ENCODE results near the gene TNS1.

DNA sequence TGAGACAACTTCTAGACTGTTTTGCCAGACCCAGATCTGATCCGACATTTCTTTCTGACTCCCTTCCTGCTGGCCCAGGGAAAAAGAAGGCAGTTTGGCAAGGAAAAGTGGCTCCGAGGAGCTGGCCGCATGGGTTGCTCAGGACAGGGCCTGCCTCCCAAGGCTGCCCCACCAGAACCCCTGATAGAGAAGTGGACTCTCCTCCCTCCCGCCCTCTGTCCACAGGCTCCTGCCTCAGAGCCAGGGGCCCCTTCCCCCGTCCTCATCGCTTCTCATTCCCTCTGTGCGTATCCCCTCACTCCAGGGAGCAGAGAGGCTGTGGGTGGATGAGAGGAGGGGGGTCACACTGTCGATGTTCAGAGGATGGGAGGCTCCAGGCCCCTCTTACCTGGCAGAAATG lies 110.2 kb downstream of the TNS1 start:
- no peak for TF ChIP-seq SIN3A (IDR thresholded peaks at IDR 0.05; ENCODE audit: low read depth)
- no peak for TF ChIP-seq POLR2AphosphoS5 (IDR thresholded peaks at IDR 0.05; ENCODE audit: low read depth, low read length)
- TF ChIP-seq, protein P1, sequence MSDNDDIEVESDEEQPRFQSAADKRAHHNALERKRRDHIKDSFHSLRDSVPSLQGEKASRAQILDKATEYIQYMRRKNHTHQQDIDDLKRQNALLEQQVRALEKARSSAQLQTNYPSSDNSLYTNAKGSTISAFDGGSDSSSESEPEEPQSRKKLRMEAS (IDR thresholded peaks at IDR 0.05), result no peak
- TF ChIP-seq TCF7L2 (IDR thresholded peaks at IDR 0.05; ENCODE audit: borderline replicate concordance, extremely low read depth, insufficient read depth, insufficient read length), result no peak
- TF ChIP-seq, protein P2, sequence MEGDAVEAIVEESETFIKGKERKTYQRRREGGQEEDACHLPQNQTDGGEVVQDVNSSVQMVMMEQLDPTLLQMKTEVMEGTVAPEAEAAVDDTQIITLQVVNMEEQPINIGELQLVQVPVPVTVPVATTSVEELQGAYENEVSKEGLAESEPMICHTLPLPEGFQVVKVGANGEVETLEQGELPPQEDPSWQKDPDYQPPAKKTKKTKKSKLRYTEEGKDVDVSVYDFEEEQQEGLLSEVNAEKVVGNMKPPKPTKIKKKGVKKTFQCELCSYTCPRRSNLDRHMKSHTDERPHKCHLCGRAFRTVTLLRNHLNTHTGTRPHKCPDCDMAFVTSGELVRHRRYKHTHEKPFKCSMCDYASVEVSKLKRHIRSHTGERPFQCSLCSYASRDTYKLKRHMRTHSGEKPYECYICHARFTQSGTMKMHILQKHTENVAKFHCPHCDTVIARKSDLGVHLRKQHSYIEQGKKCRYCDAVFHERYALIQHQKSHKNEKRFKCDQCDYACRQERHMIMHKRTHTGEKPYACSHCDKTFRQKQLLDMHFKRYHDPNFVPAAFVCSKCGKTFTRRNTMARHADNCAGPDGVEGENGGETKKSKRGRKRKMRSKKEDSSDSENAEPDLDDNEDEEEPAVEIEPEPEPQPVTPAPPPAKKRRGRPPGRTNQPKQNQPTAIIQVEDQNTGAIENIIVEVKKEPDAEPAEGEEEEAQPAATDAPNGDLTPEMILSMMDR (IDR thresholded peaks at IDR 0.05 in 2 of 3, conservative IDR thresholded peaks at IDR 0.05 in 1 of 3; ENCODE audit: borderline replicate concordance in 1 of 3, insufficient read depth in 1 of 3, low read depth in 2 of 3, low read length in 2 of 3), result no peak
- TF ChIP-seq EZH2 (IDR thresholded peaks at IDR 0.05), result no peak
- no peak for TF ChIP-seq ZNF274 (IDR thresholded peaks at IDR 0.05; ENCODE audit: low read depth, low read length)
- TF ChIP-seq CEBPB (IDR thresholded peaks at IDR 0.05; ENCODE audit: low read depth), result no peak
- no peak for TF ChIP-seq EGR1 (IDR thresholded peaks at IDR 0.05; ENCODE audit: low read depth)
- TF ChIP-seq, protein P3, sequence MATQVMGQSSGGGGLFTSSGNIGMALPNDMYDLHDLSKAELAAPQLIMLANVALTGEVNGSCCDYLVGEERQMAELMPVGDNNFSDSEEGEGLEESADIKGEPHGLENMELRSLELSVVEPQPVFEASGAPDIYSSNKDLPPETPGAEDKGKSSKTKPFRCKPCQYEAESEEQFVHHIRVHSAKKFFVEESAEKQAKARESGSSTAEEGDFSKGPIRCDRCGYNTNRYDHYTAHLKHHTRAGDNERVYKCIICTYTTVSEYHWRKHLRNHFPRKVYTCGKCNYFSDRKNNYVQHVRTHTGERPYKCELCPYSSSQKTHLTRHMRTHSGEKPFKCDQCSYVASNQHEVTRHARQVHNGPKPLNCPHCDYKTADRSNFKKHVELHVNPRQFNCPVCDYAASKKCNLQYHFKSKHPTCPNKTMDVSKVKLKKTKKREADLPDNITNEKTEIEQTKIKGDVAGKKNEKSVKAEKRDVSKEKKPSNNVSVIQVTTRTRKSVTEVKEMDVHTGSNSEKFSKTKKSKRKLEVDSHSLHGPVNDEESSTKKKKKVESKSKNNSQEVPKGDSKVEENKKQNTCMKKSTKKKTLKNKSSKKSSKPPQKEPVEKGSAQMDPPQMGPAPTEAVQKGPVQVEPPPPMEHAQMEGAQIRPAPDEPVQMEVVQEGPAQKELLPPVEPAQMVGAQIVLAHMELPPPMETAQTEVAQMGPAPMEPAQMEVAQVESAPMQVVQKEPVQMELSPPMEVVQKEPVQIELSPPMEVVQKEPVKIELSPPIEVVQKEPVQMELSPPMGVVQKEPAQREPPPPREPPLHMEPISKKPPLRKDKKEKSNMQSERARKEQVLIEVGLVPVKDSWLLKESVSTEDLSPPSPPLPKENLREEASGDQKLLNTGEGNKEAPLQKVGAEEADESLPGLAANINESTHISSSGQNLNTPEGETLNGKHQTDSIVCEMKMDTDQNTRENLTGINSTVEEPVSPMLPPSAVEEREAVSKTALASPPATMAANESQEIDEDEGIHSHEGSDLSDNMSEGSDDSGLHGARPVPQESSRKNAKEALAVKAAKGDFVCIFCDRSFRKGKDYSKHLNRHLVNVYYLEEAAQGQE (IDR thresholded peaks at IDR 0.05; ENCODE audit: low read depth), result no peak

Measured in HCT116 (cell line).